ENCODE results near the gene KCNQ1. TPM values are rescaled to one million over a fixed set of nuclear protein-coding genes. Genes with fewer than 3 reads are reported as not detected.

KCNQ1 gene
- total and polyA plus RNA-seq, 9 of the 15 experiments (the other 6 are each of a cell fraction or from before 2014, with no cell fraction given) = 0.44 TPM; not detected in 8

DNA sequence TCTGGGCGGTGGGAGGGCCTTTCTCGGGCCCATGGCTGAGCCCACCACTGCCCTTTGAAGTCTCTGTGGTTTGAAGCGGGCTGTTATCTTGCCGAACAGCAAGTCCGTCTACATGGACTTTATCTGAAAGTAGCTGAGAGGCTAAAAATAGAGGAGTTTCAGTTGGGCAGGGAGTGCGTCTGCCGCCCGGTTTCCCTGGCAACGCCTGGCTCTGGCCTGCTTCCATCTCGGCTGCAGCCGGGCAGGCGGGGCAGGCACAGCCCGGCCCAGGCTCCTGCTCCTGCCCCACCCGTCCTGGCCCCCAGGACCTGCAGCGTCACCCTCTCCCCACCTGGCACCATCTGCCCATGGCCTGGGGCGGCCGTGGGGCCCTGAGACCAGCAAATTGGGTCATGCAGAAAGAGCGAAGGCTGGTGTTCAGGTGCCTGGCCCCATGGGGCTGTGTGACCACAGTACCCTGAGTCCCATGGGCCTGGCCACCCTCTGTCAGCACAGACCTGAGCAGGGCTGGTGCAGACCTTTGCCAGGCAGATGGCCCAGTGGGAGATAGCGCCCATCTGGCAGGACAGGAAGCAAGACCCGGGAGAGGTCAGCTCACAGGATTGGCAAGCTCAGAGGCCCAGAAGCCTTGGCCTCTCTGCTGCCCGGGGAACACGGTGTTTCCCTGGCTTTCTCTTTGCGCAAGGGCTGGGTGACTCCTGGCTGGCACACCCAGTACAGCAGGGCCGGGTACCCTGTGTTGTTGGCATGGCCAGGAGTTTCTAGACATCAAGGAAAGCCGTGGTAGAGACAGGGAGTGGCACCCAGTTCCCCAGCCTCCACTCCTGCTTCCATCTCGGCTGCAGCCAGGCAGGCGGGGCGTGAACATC, 334.1 kb downstream of the KCNQ1 start (continued):
- TF ChIP-seq, protein P1, sequence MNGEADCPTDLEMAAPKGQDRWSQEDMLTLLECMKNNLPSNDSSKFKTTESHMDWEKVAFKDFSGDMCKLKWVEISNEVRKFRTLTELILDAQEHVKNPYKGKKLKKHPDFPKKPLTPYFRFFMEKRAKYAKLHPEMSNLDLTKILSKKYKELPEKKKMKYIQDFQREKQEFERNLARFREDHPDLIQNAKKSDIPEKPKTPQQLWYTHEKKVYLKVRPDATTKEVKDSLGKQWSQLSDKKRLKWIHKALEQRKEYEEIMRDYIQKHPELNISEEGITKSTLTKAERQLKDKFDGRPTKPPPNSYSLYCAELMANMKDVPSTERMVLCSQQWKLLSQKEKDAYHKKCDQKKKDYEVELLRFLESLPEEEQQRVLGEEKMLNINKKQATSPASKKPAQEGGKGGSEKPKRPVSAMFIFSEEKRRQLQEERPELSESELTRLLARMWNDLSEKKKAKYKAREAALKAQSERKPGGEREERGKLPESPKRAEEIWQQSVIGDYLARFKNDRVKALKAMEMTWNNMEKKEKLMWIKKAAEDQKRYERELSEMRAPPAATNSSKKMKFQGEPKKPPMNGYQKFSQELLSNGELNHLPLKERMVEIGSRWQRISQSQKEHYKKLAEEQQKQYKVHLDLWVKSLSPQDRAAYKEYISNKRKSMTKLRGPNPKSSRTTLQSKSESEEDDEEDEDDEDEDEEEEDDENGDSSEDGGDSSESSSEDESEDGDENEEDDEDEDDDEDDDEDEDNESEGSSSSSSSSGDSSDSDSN (IDR thresholded peaks at IDR 0.05; ENCODE audit: borderline replicate concordance in 1 of 2, low read depth in 2 of 2, low read length in 2 of 2) = no peak
- TF ChIP-seq CBX1 (IDR thresholded peaks at IDR 0.05; ENCODE audit: low read depth) (0 out of 2 replicates have a peak, but pooled peaks have one; percentile 8), NFIC (IDR thresholded peaks at IDR 0.05) (peak; percentile 91), SP1 (CRISPR knock-in tag; IDR thresholded peaks at IDR 0.05) (no peak), ZFP36 (IDR thresholded peaks at IDR 0.05; ENCODE audit: low read depth, low read length, partially characterized antibody) (peak; percentile 34), RB1 (IDR thresholded peaks at IDR 0.05; ENCODE audit: low read depth) (peak; percentile 24; the same call in 1 of the 2 replicates), OTX1 (CRISPR knock-in tag; IDR thresholded peaks at IDR 0.05) (0 out of 2 replicates have a peak, but pooled peaks have one; percentile 28), ZNF316 (IDR thresholded peaks at IDR 0.05) (peak; percentile 50), NRF1 (conservative IDR thresholded peaks at IDR 0.05 in 1 of 2, IDR thresholded peaks at IDR 0.05 in 1 of 2) (peak; percentile 45 to 59)
- TF ChIP-seq, protein P2, sequence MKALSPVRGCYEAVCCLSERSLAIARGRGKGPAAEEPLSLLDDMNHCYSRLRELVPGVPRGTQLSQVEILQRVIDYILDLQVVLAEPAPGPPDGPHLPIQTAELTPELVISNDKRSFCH (CRISPR knock-in tag; IDR thresholded peaks at IDR 0.05) = no peak
- TF ChIP-seq, protein P2 (tag; IDR thresholded peaks at IDR 0.05) = peak; percentile 81; the same call in 1 of the 2 replicates
- TF ChIP-seq, protein P3, sequence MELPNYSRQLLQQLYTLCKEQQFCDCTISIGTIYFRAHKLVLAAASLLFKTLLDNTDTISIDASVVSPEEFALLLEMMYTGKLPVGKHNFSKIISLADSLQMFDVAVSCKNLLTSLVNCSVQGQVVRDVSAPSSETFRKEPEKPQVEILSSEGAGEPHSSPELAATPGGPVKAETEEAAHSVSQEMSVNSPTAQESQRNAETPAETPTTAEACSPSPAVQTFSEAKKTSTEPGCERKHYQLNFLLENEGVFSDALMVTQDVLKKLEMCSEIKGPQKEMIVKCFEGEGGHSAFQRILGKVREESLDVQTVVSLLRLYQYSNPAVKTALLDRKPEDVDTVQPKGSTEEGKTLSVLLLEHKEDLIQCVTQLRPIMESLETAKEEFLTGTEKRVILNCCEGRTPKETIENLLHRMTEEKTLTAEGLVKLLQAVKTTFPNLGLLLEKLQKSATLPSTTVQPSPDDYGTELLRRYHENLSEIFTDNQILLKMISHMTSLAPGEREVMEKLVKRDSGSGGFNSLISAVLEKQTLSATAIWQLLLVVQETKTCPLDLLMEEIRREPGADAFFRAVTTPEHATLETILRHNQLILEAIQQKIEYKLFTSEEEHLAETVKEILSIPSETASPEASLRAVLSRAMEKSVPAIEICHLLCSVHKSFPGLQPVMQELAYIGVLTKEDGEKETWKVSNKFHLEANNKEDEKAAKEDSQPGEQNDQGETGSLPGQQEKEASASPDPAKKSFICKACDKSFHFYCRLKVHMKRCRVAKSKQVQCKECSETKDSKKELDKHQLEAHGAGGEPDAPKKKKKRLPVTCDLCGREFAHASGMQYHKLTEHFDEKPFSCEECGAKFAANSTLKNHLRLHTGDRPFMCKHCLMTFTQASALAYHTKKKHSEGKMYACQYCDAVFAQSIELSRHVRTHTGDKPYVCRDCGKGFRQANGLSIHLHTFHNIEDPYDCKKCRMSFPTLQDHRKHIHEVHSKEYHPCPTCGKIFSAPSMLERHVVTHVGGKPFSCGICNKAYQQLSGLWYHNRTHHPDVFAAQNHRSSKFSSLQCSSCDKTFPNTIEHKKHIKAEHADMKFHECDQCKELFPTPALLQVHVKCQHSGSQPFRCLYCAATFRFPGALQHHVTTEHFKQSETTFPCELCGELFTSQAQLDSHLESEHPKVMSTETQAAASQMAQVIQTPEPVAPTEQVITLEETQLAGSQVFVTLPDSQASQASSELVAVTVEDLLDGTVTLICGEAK (IDR thresholded peaks at IDR 0.05) = no peak
- TF ChIP-seq, protein P3 (CRISPR knock-in tag; IDR thresholded peaks at IDR 0.05) = no peak
- TF ChIP-seq, protein P4, sequence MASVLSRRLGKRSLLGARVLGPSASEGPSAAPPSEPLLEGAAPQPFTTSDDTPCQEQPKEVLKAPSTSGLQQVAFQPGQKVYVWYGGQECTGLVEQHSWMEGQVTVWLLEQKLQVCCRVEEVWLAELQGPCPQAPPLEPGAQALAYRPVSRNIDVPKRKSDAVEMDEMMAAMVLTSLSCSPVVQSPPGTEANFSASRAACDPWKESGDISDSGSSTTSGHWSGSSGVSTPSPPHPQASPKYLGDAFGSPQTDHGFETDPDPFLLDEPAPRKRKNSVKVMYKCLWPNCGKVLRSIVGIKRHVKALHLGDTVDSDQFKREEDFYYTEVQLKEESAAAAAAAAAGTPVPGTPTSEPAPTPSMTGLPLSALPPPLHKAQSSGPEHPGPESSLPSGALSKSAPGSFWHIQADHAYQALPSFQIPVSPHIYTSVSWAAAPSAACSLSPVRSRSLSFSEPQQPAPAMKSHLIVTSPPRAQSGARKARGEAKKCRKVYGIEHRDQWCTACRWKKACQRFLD (CRISPR knock-in tag; IDR thresholded peaks at IDR 0.05) = peak; percentile 94
